Measurements from ENCODE around the gene BMP8A. TPM values are rescaled to one million over a fixed set of nuclear protein-coding genes. Genes with fewer than 3 reads are reported as not detected.
"Not testable (repeated sequence)": the region's sequence is repeated elsewhere in the genome, so short reads cannot be mapped to it uniquely, and the experiment has no call there.

BMP8A gene
- total RNA-seq, 1 donor from 2014 or later, result 1.5 TPM

DNA sequence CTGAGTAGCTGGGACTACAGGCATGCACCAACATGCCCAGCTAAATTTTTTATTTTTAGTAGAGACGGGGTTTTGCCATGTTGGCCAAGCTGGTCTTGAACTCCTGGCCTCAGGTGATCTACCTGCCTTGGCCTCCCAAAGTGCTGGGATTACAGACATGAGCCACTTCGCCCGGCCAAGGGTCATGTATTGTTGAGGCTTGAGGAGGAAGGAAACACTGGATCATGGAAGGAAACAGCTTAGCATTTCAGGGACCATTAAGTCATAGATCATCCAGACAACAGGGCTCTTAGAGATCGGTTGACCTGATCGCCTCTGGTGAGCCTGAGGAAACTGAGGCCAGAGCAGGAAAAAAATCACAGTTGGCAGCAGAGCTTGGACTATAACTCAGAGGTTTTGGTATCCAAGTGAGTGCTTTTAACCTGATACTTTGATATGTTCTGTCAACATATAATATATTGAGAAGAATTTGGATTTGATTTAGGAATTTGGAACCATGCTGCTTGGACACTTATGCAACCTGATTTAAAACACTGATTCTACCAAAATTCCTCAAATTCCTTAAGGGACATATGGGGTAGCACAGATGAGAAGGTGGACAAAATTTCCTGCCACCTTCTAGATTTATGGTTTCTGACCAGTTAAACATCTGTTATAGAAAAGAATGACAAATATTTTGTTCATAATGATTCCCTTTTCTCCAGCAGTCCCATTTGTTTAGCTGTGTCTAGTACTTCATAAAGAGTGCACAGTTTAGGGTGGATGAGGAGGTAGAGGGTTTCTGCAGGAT lies 13.1 kb upstream of the BMP8A start:
- intact Hi-C loops (cut with DNase I), result no loop called here
- DNase-seq (ENCODE audit: low spot score), result no peak

DNA sequence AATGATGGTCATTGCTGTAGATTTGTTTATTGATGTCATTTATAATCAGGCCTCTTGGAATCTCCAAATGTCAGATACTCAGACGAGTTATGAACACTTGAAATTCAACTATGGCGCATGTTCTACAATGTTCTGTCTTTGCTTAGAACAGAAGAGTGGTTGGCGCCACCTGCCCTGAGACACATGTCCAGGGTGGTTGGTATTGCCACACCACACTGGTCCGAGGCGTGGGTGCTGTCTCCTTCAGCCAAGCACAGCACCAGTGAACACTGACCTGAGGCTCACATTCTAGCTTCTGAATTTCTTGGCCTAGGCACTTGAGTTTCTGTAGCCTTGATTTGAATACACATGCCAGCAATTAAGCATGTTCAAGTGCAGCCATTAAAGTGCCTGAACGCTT lies 10.1 kb upstream of the BMP8A start:
- intact Hi-C loops (cut with DNase I), result no loop called here

DNA sequence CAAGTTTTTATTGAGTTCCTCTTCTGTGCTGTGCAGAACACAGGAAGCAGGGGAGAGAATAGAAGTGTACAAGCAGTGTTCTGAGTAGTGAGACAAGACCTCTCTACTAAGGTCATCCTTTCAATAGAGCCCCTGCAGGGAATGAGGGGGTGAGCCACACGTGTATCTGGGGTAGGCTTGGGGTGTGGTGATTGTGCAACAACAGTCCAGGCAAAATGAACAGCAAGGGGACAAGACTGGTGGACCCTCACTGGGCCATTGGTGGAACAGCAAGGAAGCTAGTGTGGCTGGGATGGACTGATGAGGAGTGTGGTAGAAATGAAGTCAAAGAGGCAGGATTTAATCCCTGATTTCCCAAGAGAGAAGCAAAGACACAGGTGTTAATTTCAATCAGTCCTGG lies 8.2 kb upstream of the BMP8A start:
- no peak for DNase-seq (ENCODE audit: low spot score)
- intact Hi-C loops (cut with DNase I), result no loop called here

More for the DNA sequence above, 10.1 kb upstream of the BMP8A start:
- DNase-seq (ENCODE audit: low spot score), result no peak

DNA sequence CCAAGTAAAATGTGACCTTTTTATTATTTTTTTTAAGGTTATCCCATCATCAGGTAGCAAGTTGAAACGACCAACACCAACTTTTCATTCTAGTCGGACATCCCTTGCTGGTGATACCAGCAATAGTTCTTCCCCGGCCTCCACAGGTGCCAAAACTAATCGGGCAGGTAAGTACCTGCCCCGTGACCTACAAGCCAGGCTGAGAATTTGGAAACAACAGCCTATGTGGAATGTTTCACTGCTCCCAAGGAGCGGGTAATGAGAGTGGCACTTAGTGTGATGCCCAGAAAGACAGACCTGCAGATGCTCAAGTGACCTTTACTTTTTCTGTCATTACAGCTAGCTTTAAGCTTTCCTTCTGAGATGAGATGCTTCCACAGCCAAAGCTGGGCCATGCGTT lies 6.9 kb upstream of the BMP8A start:
- DNase-seq (ENCODE audit: low spot score), result no peak
- intact Hi-C loops (cut with DNase I), result no loop called here

DNA sequence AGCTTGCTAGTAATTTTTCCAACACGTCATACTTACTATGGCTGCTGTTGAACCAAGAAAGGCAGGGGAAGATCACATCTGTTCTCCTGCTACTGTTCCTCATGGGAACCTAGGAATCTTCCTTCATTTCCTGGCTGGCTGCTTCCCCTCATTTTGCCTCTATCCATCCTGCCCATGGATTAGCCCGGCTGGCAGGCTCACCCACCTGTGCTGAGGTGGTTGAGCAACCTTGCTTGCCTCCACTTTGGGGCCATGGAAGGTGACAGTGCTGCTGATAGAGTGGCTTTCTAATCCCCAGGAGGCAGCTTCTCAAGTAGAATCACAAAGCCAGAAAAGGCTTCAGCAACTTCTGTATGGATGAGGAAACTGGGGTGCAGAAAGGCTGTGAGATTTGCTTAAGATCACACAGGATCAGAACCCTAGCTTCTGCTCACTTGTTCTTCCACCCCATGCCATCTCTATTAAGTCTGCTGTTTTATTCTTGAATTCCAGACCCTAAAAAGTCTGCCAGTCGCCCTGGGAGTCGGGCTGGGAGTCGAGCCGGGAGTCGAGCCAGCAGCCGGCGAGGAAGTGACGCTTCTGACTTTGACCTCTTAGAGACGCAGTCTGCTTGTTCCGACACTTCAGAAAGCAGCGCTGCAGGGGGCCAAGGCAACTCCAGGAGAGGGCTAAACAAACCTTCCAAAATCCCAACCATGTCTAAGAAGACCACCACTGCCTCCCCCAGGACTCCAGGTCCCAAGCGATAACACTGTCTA lies 6.2 kb upstream of the BMP8A start:
- DNase-seq (ENCODE audit: low spot score), result no peak
- intact Hi-C loops (cut with DNase I), result no loop called here

DNA sequence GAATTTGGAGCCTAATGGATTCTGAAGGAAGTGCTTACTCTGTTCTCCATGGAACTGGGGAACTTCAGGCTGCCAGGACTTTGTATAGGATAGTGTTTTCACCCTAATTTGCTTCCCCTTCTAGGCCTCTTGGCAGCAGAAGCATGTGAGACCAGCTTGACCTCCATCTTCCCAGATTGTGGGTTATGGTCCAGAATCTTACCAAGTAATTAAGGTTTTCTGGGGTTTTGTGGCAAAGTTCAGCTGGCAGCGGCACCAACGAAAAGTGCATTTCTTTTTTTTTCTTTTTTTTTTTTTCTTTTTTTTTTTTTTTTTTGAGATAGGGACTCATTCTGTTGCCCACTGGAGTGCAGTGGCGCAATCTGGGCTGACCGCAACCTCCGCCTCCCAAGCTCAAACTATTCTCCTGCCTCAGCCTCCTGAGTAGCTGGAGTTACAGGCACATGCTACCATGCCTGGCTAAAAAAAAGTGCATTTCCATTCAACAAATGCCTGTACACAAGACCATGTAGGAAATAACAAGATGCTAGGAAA lies 3.4 kb upstream of the BMP8A start:
- intact Hi-C loops (cut with DNase I), result no loop called here
- no peak for DNase-seq (ENCODE audit: low spot score)

DNA sequence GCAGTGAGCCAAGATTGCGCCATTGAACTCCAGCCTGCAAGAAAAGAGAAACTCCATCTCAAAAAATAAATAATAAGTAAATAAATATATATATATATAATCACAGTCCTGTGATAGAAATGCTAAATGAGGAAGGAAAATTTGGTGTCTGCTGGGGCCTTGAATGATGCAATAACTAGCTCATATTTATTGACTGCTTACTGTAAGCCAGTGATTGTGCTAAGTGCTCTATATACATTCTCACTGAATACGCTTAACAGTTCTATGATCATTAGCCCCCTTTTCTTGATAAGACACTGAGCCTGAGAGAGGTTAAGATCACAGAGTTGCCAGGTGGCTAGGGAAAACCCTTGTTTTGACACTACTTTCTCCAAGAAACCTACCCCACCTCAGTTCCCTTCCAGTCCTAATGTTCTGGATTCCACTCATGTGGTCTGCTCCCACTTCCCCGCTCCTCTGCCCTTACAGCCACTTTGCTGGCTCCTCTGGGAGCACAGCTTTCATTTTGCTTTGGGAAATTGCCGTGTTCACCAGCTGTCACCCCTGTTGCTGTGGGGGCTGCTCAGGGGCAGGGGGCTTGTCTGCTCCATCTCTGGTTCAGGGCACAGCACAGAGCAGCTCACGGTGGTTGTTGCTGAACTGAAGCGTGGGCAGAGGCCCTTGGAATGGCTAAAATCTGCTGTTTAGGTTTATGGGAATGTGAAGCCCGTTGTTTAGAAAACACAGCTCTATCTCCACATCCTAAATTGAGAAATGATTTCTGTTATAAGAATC lies 2.5 kb upstream of the BMP8A start:
- intact Hi-C loops (cut with DNase I), result no loop called here
- DNase-seq (ENCODE audit: low spot score), result no peak

DNA sequence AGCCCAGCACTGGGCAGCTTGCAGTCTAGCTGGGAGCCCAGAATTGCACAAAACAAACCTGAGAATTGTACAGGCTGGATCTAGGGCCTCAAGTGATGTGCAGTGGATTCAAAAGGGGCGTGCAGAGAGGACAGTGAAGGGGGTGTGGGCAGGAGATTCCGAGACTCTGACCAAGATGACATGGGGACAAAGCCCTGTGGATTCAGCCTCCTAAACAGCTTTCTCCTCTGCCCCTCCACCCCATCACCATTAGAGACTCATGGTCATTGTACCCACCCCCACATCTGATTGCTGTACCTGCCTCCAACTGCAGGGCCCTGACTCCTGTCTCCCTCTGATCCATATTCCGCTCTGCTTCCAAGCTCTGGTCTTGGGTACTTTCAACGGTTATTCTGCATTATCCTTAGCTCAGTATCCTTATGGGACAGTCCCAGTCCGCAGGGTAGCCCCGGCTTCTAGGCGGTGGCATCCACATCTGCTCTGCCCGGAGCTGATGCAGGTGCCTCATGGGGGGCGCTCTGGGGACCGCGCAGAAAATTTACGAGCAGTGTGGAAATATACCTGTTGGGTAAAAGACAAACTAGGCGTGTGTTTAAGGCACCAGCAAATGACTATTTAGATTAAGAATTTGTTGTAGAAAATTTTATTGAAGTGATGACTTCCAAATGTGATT lies 1.7 kb upstream of the BMP8A start:
- intact Hi-C loops (cut with DNase I), result no loop called here
- DNase-seq (ENCODE audit: low spot score), result no peak

DNA sequence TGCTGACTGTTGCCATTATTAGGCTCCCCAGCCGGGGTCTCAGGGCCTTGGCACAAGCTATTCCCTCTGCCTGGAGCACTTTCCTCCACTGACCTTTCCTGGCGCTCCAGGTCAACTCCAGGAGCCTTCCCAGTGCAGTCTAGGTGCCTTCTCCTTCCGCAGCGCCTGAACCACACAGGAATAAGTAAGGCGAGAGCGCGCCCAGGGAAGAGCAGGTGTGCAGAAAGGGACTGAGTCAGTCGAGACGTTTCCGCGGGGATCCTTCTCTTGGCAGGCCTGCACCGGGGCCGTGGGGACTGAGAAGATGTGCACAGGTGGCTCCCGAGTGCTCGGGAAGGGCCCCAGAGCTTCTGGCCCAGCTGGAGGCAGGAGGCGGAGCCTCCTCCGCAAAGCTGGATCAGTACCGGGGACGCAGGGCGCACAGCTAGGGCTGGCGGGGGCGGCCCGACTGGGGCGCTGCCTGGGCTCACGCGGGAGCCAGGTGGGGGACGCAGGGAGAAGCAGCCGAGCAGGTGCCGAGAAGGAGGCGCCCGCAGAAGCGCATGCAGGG lies 765 bp upstream of the BMP8A start:
- intact Hi-C loops (cut with DNase I), result no loop called here
- DNase-seq (ENCODE audit: low spot score), result no peak

DNA sequence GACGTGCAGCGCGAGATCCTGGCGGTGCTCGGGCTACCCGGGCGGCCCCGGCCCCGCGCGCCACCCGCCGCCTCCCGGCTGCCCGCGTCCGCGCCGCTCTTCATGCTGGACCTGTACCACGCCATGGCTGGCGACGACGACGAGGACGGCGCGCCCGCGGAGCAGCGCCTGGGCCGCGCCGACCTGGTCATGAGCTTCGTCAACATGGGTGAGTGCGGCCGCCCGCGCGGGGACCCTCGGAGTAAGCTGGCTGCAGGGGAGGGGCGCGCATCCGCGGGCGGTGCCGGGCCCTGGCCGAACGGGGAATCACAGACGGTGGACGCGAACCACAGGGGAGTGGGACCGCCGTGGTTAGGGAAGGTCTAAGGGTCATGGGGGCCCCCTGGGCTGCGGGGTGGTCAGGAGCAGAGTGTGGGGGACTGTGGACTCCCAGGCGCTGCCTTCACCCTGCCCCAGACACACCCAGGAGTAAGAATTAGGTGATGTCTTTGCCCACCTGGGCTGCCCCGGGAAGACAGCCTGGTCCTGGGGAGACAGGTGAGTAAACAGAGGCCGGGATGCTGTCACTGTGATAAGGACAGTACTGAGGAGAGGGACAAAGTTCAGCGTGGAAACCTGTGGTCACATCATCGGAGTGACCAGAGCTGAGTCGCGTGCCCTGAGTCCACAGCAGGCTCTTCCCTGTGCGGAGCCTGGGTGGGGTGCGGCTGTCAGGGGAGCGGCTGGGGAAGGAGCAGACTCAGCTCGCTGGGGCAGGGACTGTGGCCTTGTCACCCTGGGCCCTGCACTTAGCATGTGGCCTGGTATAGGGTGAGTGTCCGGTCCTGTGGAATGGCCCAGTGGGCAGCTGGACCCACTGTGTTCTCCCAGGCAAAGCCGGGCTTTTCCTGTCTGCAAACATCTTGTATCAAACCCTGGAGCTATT lies 944 bp downstream of the BMP8A start:
- DNase-seq (ENCODE audit: low spot score); intact Hi-C loops (cut with DNase I): not testable (repeated sequence)

DNA sequence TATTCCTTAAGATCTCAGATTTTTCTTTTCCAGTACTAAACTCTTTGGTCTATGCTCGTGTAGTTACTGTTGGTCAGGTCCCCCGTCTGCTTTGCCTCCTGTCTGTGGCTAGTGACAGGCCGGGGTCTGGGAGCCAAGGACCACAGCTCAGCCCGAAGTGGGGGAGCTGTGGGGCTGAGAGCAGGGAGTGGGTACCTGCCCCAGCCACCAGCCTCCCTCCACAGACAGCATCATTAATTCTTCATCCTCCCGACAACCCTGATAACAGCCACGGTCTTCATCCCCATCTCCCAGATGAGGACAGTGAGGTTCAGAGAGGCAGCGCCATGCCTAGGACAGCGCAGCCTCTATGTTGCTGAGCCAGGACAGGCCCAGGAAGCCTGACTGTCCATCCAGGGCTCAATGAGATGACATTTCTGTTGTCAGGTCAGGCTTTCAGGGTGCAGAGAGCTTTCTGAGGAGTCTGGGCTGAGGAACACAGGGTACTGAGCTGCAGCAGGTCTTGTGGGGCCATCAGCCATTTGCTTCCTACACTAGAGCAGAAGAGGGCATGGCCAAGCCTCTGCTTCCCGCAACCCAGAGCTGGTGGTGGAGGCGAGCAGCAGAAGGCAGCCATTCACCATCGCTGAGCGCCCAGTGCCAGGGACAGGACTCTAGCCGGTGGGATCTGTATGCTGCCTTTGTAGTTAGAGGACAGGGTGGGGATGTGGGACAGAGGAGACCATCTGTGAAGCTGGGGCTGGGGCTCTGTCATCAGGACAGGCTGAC lies 1.8 kb downstream of the BMP8A start:
- intact Hi-C loops (cut with DNase I); DNase-seq (ENCODE audit: low spot score): not testable (repeated sequence)

DNA sequence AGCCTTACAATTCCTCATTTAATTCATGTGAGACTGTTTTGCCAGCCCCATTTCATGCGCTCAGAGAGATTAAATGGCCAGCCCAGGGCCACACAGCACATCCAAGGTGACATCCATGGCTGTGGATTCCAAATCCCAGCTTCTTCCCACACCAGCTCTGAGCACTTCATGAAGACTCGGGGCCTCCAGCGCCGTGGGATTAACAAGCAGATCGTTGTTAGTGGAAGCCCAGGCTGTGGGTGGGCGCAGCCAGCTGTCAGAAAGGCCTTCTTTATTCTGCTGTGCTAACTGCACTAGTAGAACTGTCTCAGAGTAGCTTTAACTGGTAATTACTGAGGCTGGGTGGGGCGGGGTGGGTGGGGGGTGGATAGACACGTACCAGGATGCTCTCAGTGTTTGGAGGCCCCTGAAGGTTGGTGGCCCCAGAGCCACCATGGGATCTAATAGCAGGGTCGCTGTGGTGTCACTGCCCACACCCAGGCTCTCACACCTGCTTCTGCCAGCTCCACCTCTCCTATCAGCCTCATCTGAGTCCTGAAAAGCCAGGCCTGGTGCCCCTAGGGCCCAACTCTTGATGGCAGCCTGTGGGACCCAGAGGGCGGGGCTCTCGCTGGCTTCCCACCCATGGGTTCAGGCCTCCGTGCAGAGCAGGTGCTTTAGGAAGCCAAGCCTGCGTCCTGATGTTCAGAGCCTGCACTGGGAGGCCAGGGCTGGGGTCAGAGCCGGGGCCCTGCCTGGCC lies 3.4 kb downstream of the BMP8A start:
- intact Hi-C loops (cut with DNase I), result no loop called here
- DNase-seq (ENCODE audit: low spot score), result no peak

DNA sequence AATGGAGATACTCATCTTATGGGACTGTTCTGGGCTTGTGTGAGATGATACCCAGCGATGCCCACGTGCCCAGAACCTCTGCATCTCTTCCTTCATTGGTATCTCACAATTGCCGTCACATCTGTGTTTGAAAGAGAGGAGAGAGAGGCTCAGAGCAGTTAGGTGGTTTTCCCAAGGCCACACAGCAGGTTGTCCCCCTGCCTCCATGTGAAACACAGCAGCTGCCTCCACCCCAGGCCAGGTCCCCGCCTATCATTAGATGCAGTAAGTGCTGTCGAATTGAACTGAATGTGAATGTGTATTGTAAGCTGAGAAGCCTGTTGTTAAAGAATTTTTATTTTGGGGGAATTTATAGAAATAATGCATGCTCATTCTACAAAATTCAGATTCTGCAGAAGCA lies 5.1 kb downstream of the BMP8A start:
- intact Hi-C loops (cut with DNase I); DNase-seq (ENCODE audit: low spot score): not testable (repeated sequence)

DNA sequence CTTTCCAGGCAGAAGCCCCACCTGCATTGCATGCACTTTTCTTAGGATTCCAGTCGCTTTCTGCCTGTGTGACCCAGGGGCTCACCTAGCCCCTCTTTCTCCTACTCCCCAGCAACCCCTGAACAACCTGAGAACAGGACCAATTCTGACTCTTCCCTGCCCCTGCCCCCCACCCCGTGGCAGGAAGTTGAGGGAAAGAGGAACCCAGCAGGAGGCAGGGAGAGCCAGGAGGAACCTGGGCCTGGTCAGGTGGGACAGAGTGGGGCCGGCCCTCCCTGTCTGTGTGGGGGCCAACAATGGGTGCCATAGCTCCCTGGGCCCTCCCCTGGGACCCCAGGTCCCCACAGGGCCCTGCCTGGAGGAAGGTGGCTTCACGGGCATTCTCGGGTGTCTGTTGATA lies 6.1 kb downstream of the BMP8A start:
- no peak for DNase-seq (ENCODE audit: low spot score)
- intact Hi-C loops (cut with DNase I), result no loop called here

DNA sequence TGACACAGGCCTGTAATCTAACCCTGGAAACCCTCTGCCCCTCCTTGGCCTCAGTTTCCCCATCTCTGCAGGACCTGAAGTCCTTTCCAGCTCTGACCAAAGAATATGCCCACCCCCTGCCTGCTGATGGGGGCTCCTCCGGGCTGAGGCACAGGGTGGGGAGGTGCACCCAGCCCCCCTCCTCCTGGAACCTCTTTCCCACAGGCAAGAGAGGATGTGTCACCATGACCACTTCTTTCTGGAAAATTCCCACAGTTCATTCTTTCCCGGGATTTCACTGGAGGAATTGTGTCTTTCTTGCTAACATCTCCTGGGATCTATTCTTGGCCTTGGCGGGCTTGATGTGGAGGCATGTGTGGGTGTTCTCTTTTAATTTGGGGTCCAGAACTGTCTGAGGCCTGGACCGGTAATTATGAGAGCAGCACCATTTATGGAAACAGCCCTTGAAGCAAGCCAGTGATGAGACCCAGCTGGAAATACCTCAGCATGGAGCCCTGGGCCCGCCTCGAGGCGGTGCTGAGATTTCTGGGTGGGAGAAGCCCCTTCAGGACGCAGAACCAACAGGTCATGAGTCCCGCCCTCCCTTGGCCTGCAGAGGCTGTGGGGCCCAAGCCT lies 6.8 kb downstream of the BMP8A start:
- DNase-seq (ENCODE audit: low spot score); intact Hi-C loops (cut with DNase I): not testable (repeated sequence)

DNA sequence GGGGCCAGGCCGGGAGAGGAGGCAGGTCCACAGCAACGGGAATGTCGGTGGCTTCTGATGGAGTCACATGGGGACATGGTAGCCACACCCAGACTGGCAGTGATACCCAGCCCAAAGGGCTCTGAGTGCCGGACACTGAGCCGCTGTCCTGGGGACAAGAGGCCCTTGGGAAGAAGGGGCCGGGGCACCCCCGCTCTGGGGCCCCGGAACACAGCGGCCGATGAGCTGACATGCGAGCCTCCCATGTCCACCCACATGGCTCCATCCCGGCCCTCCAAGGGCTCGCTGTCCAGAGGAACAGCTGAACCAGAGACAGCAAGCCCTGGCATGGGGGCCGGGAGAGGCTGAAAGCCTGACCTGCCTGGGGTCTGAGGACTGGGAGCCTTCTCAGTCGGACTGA lies 7.4 kb downstream of the BMP8A start:
- DNase-seq (ENCODE audit: low spot score); intact Hi-C loops (cut with DNase I): not testable (repeated sequence)
